NCI-H2107 treated with DMSO at 0.1 percent for 48 hours (cell line): ENCODE measurements around the gene CRIM1.

Experiments
- DNase-seq: peaks from one replicate; lab custom pipeline; 2025; ENCODE audit not compliant: unreplicated experiment; lab: John Stamatoyannopoulos, UW

The CRIM1 gene

GRCh38 chr2:36371070-36371874 is 15.7 kb downstream of the CRIM1 start:
- DNase-seq: no peak

- DNase-seq: no peak
Measured at GRCh38 chr2:36371928-36372391, 16.4 kb downstream of the CRIM1 start.

- no peak for DNase-seq
Measured at GRCh38 chr2:36373149-36373926, 17.8 kb downstream of the CRIM1 start.

GRCh38 chr2:36374585-36374984 is 19.0 kb downstream of the CRIM1 start:
- DNase-seq: no peak

GRCh38 chr2:36376319-36376765 is 20.8 kb downstream of the CRIM1 start:
- no peak for DNase-seq

- no peak for DNase-seq
Measured at GRCh38 chr2:36376992-36377738, 21.6 kb downstream of the CRIM1 start.

GRCh38 chr2:36379710-36380448 is 24.3 kb downstream of the CRIM1 start:
- DNase-seq: no peak

GRCh38 chr2:36380624-36381481 is 25.3 kb downstream of the CRIM1 start:
- DNase-seq: no peak

GRCh38 chr2:36381993-36382392 is 26.4 kb downstream of the CRIM1 start:
- no peak for DNase-seq

- DNase-seq: no peak
Measured at GRCh38 chr2:36382472-36382871, 26.9 kb downstream of the CRIM1 start.

GRCh38 chr2:36383726-36384125 is 28.1 kb downstream of the CRIM1 start:
- DNase-seq: no peak

- DNase-seq: no peak
Measured at GRCh38 chr2:36384454-36384853, 28.9 kb downstream of the CRIM1 start.

- DNase-seq: no peak
Measured at GRCh38 chr2:36385603-36386002, 30.0 kb downstream of the CRIM1 start.

- no peak for DNase-seq
Measured at GRCh38 chr2:36387258-36387916, 31.8 kb downstream of the CRIM1 start.

GRCh38 chr2:36388472-36388871 is 32.9 kb downstream of the CRIM1 start:
- DNase-seq: no peak

GRCh38 chr2:36389091-36389564 is 33.5 kb downstream of the CRIM1 start:
- no peak for DNase-seq

- DNase-seq: no peak
Measured at GRCh38 chr2:36389577-36389976, 34.0 kb downstream of the CRIM1 start.

GRCh38 chr2:36392571-36393255 is 37.1 kb downstream of the CRIM1 start:
- DNase-seq: no peak
